ENCODE measurements around the gene ABHD8.

ABHD8 gene

GRCh38 chr19:17305216-17305516 is 1.9 kb upstream of the ABHD8 start:
- in situ Hi-C loops (cut with HindIII; ENCODE audit: low pct_ligation_motif_present, low sequenced_read_pairs): no loop called here
- no peak overlapping the region for H3K27ac ChIP-seq
- peak overlapping the region; percentile 84 for H3K4me3 ChIP-seq (ENCODE audit: low read depth, low read length)
- H3K36me3 ChIP-seq (replicated peaks): no peaks in the 10 kb centered on the region
- TF ChIP-seq, protein P1, sequence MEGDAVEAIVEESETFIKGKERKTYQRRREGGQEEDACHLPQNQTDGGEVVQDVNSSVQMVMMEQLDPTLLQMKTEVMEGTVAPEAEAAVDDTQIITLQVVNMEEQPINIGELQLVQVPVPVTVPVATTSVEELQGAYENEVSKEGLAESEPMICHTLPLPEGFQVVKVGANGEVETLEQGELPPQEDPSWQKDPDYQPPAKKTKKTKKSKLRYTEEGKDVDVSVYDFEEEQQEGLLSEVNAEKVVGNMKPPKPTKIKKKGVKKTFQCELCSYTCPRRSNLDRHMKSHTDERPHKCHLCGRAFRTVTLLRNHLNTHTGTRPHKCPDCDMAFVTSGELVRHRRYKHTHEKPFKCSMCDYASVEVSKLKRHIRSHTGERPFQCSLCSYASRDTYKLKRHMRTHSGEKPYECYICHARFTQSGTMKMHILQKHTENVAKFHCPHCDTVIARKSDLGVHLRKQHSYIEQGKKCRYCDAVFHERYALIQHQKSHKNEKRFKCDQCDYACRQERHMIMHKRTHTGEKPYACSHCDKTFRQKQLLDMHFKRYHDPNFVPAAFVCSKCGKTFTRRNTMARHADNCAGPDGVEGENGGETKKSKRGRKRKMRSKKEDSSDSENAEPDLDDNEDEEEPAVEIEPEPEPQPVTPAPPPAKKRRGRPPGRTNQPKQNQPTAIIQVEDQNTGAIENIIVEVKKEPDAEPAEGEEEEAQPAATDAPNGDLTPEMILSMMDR (IDR thresholded peaks at IDR 0.05; ENCODE audit: low read depth, low read length, missing control alignments): no peak
- DNase-seq: no peak
- no peaks in the 10 kb centered on the region for H3K27me3 ChIP-seq (replicated peaks)

GRCh38 chr19:17304386-17305215 is 1.4 kb upstream of the ABHD8 start:
- no peaks in the 10 kb centered on the region for H3K36me3 ChIP-seq (replicated peaks)
- no peak for DNase-seq
- TF ChIP-seq, protein P1 (IDR thresholded peaks at IDR 0.05; ENCODE audit: low read depth, low read length, missing control alignments): no peak
- H3K27ac ChIP-seq: no peak overlapping the region
- H3K27me3 ChIP-seq (replicated peaks): no peaks in the 10 kb centered on the region
- H3K4me3 ChIP-seq (ENCODE audit: low read depth, low read length): no peak overlapping the region
- in situ Hi-C loops (cut with HindIII; ENCODE audit: low pct_ligation_motif_present, low sequenced_read_pairs): no loop called here

- TF ChIP-seq, protein P1 (IDR thresholded peaks at IDR 0.05; ENCODE audit: low read depth, low read length, missing control alignments): no peak
- DNase-seq: no peak
- H3K4me3 ChIP-seq (ENCODE audit: low read depth, low read length): no peak overlapping the region
- H3K27ac ChIP-seq: no peak overlapping the region
- no peaks in the 10 kb centered on the region for H3K27me3 ChIP-seq (replicated peaks)
- H3K36me3 ChIP-seq (replicated peaks): no peaks in the 10 kb centered on the region
- in situ Hi-C loops (cut with HindIII; ENCODE audit: low pct_ligation_motif_present, low sequenced_read_pairs): no loop called here
Measured at GRCh38 chr19:17303940-17304267, 679 bp upstream of the ABHD8 start.

DNA sequence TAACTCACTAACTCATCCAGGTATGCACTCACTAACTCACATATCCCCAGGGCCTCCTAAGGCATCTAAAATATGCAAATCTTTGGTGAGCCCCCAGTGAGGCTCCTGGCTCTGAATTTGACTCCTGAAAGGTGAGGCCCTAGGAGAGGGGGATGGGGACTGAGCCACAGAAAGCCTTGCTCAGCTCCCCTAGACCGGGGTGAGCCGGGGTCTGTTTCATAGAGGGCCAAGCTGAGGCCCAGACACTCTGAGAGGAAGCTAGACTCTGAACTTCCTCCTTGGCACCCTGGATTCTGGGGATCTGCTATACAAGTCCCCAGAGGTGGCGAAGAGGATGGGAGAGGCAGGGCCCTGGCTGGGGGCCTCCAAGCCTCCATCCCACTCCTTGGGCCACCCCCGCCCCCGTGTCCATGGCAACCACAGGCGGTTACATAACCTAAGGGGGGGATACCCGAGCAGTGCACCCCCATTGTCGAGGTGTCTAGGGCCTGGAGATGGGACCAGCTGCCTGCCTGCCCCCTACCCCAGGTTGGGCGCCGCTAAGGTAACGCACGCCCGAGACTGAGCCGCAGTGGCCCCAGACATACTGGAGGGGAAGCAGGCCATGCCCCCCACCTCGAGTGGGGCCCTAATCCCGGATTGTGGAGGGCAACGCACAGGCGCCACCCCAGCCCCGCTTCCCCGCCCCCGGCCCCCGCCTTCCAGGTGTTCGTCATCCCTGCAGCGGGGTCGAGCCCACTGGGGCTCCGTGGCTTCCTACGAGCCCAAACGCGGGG is 646 bp downstream of the ABHD8 start:
- H3K36me3 ChIP-seq (replicated peaks): no peaks in the 10 kb centered on the region
- H3K27ac ChIP-seq: no peak overlapping the region
- TF ChIP-seq, protein P1 (IDR thresholded peaks at IDR 0.05; ENCODE audit: low read depth, low read length, missing control alignments): no peak
- H3K27me3 ChIP-seq (replicated peaks): no peaks in the 10 kb centered on the region
- DNase-seq: no peak
- peak overlapping the region; percentile 61 for H3K4me3 ChIP-seq (ENCODE audit: low read depth, low read length)
- in situ Hi-C loops (cut with HindIII; ENCODE audit: low pct_ligation_motif_present, low sequenced_read_pairs): no loop called here

- Histone ChIP-seq H3K27ac (no peak overlapping the region), H3K36me3 (replicated peaks) (no peaks in the 10 kb centered on the region), H3K27me3 (replicated peaks) (no peaks in the 10 kb centered on the region), H3K4me3 (ENCODE audit: low read depth, low read length) (no peak overlapping the region)
- in situ Hi-C loops (cut with HindIII; ENCODE audit: low pct_ligation_motif_present, low sequenced_read_pairs): no loop called here
- TF ChIP-seq, protein P1 (IDR thresholded peaks at IDR 0.05; ENCODE audit: low read depth, low read length, missing control alignments): no peak
- DNase-seq: no peak
Measured at GRCh38 chr19:17300992-17301619, 2.1 kb downstream of the ABHD8 start.
